Activated CD4-positive, CD25-positive, alpha-beta regulatory T cell treated with anti-CD3 and anti-CD28 coated beads, Interleukin-2, amount 50 U/mL, for 72 hours (primary cell): ENCODE data around the gene YEATS2.

Source experiments
- DNase-seq: peaks from one replicate; pipeline ENCODE4 v3.0.0; 2021

Gene YEATS2

DNA sequence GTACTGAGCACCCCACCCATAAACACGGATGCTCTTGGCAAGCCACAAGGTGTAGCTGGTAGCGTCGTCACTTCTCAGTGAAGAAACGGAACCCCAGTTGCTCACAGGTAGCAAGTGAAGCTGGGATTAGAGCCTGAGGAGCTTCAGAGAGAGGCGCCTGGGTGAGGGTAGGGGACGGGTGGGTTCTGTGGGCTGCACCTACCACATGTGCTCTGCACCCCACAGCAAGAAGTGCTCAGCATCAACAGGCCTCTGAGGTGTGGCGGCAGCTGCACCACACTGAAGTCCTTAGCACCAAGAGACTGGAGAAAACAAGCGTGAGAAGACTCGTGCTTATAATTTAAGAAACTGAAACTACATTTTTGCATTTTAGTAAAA lies 118.0 kb downstream of the YEATS2 start:
- no peak for DNase-seq

DNA sequence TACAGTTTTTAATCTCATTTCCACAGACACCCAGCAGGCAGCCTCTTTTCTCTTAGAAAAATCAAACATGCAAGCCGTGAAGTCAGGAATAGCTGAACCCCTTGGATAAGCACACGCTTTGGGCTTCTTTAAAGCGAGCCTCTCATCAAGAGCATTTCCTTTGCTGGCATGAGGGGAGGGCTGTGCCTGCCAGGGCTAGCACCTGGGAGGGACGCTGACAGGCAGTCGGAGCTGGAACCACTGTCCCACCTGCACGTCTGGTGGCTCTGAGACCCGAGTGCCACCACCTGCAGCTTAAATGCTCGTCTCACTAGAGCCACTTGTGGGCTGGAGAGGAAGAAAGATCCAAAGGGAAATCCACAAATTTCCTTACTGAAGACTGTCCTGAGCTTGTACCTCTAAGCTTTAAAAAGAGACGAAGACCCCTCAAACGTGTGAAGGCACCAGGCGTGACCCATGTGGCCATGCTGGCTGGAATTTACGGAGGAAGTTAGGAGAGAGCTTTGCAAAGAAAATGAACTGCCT lies 118.4 kb downstream of the YEATS2 start:
- DNase-seq, result no peak

DNA sequence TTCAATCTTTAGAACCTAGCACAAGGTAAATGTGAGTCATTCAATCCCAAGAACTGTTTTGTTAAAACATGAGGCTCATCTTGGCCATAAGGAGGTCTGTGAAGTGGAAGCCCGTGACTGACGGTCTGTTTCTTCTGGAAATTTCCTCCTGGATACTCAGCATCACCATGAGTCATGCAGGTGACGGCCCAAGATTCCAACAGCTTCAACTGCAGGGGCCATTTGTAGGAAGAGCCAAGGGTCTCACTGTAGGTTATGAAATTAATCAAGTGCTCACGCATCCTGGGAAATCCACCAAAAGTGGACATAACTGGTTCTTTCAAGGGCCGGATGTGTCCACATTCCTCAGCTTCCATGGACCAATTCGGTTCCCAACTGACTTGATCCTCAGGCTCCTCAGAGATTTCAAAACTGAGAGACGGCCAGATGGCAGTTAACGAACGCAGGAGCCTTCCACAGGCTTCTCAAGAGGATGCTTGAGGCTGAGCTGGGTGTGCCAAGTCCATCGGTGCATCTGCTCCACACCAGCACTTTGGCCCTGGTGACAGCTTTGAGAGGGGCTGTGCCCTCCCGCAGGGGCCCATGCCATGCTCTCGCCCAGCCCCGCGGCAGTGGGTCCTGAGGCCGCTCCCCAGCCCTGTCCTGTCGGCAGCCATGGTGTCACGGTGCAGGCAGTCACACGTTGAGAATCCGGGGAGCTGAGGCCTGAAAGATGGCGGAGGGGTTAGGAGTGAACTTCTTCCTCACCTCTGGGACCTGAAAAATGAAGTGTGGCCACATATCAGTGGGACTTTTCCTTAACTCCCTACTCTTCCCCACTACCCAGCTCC lies 119.3 kb downstream of the YEATS2 start:
- no peak for DNase-seq

DNA sequence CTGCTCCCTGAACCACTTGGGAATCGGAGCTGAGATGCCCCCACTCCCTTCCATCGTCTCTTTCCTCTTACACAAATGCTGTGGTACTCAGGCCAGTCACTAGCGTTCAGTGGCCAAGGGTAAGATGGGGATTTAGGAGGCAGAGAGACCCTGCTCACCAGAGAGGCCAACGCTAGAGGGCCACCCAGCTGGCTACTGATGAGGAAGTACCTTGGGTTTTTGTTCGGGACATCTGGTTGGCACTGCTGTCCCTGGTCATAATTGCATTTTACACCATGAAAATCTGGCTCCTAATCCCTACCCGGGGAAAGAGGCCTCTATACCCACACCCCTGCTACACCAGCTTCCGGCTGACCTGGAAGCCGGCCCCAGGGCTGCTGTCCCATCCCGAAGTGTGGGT lies 120.0 kb downstream of the YEATS2 start:
- DNase-seq, result no peak

DNA sequence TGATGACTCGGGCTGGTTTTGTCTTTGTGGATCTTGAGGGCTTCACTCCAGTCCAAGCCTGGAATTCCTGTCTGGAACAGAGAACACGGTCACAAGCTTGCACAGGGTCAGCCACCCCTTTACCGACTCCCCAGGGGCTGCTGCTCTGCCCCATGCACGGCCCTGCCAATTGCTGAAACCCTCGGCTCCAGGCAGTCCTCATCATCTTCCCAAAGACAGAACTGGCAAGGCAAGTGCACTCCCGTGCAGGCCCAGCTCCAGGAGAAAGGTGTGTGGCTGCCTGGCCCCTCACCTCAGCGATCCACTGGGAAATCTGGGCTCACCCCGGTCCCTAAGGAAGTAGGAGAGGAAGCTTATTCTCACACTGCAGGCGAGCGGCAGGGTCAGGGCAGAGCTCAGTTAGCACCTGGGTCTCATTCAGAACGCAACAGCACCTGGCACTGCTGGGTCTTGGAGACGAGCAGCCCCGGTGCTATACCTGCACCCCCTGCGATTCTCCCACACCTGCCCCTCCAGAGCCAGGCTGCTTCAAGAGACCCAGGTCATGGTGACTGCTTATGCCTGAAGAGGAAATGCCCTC lies 120.5 kb downstream of the YEATS2 start:
- DNase-seq, result no peak

DNA sequence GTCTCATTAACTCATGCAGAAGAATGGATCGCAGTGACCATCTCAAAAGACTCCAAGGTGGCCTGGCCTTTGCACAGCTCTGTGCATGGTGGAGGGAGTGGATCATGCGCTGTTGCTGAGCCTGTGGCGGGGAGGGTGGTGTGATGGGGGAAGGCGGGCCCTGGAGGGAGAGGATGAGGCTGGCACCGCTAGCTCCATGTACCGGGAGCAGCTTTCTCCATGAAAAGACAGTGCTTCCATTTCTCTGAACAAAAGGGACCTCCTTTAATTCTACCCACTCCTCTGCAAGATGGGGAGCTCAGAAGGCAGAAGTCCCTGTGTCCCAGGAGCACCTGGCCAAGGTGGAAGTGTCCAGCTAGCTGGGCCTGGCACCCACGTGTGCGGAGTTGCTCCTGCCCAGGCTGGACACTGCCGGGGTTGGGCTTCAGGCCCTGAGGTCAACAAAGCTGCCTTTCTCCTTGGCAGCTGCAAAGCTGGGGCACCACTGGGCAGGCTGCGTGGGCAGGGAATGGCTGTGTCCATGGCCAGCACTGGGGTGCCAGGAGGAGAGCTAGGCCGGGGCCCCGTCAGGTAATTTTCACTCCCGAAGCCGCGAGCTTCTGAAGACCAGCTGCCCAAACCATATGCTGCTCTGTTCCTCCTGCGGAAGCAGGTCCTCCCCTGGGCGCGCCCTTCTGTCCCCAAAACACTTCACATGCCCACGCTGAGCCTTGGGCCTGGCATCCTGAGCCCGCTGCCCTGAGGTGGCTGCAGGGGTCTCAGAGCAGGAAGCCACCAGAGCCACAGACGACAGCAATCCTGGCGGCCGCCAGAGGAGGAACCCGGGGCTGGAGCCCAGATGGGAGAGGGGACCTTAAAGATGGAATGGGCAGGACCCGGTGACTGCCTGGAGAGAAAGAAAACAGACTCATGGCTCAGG lies 121.4 kb downstream of the YEATS2 start:
- no peak for DNase-seq

DNA sequence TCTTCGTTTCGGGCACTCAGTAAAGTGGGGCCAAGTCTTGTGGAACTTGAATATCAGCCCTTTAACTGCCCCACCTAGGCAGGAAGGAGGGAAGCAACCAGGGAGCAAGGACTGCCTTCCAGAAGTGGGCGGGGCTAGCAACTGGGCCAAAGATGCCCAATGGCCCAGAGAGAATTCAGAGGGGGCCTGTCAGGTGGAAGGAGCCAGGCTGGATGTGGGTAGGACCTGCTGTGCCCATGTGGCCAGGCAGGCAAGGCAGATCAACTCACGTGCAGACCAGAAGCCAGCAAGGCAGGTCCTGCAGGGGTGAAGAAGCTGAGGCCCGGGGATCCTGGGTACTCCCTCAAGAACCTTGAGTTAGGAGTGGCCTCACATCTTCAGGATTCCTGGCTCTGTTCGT lies 122.2 kb downstream of the YEATS2 start:
- no peak for DNase-seq

DNA sequence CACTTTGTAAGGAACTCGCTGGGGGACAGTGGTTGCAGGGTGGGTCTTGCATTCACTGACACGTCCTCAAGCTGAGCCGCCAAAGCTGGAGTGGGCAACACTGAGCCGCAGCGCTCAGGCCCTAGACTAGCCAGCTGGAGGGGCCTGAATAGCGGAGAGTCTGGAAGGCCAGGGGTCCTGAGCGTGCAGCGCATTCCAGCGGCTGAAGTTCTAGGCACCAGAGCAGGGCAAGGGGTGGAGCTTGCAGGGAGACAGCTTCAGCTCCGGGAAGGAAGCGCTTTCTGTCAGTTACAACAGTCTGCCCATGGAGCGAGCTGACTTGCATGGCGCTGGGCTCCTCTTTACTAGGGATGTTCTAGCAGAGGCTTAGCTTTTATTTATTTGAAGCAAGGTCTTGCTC lies 125.0 kb downstream of the YEATS2 start:
- DNase-seq, result no peak

DNA sequence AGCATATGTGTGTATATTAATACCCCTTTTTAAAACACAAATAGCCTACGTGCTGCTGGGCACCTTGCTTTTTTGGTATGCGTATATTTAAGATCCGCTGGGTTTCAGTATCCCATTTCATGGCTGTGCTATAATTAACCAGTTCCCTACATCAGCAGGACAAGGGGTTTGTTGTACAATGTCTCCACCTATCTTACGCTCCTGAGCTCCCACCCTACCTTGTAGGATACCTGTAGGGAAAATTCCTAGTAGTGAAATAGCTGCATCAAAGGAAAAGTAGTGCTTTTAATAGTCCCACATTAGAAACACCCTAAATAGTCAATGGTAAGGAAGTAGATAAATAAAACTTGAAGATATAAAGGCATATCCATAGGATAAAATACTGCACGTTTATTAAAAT lies 126.4 kb downstream of the YEATS2 start:
- no peak for DNase-seq

DNA sequence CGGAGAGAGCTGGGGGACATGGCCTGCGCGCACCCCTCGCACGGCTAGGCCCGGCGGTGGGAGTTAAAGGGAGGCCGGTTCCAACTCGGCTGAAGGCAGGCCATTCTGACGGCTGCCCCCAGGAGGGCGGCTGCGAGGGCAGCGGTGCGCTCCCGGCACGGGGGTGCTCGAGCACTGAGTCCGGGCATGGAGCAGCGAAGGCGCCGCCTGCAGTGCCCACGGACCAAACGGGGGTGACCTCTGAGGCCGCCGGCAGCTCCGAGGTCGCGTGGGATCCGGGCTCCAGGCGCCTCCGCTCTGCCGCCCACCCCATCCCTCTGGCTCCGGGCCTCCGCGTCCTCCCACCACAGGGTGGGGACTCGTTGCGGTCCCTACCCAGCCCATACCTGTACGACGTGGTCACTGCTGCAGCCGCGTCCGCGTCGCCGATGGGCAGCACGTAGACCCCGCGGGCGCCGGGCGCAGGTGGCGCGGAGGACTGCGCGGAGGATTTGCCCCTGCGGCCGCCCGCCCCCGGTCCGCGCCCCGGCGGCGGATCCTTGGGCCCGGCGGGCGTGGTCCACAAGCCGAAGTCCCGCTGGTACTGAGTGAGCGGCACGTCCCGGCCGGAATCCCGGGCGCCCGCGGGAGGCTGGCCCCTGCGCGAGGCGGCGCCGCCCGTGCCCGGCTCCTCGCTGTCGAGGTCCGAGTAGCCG lies 127.3 kb downstream of the YEATS2 start:
- peak; percentile 37 for DNase-seq

DNA sequence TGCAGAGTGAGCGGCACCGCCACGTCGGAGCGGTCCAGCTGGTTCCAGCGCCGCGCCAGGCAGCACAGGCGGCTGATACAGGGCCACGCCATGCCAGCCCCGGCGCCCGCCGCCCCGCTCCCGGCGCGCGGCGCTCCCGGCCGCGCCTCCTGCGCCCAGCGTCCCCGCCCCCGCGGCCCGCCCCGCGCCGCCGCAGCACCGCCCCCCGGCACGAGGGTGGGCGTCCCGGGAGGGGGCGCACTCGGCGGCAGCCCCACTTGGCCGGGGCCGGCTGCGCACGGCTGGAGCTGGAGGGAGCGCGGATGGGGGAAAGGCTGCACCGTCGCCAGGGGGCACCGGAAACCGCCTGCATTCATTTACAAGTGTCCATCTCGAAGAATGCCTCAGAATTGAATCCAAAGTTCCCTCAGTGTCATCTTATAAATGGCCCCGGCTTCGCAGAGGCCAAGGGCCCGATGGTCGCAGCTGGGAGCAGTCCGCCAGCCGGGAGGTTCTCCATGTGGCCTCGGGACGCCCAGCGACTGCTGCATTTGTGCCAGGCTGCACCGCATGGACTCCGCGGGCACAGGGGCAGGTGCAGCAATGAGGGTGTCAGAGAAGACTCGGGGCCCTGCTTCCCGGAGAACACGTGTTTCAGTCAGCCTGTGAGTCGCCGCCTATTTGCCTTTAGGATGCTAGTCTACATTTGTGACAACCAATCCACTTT lies 128.0 kb downstream of the YEATS2 start, which contains the start of gene MAP6D1:
Gene MAP6D1 (minus strand): TSS at position 122 of the 706 bp plus-strand sequence. CDS start 30 bp downstream, at position 92.
- peak; percentile 36 for DNase-seq

DNA sequence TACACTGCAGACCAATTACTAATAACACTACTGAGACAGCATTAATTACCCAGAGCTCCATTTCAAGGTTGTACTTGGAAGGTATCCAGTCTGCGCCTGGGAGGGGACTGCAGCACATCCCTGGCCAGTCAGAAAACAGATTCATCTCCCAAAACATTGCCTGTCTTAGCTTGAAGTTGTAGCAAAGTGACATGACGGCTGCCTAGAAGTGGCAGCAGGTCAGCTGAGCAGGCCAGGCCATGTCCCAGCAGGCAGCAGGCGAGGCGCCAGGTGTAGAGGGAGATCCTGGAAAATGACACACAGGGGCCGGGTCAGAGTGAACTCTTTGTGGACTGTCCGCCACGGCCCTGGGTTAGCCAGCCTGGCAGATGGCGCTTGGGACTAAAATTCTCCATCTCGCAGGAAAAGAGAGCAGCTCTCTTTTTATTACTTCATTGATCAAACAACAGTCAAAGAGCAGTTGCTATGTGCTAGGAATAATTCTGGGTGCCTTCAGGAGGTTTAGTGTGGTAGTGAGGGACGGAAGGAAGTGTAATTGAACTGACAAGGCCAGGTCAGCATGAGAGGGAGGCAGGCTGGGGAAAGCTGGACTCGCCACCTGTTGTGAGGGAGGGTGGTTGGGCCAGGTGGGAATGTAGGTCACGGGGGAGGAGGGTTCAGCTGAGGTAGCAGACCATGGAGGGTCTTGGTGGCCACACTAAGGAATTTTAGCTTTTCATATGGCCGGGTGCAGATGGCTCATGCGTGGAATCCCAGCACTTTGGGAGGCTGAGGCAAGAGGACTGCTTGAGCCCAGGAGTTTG lies 129.1 kb downstream of the YEATS2 start:
- no peak for DNase-seq

DNA sequence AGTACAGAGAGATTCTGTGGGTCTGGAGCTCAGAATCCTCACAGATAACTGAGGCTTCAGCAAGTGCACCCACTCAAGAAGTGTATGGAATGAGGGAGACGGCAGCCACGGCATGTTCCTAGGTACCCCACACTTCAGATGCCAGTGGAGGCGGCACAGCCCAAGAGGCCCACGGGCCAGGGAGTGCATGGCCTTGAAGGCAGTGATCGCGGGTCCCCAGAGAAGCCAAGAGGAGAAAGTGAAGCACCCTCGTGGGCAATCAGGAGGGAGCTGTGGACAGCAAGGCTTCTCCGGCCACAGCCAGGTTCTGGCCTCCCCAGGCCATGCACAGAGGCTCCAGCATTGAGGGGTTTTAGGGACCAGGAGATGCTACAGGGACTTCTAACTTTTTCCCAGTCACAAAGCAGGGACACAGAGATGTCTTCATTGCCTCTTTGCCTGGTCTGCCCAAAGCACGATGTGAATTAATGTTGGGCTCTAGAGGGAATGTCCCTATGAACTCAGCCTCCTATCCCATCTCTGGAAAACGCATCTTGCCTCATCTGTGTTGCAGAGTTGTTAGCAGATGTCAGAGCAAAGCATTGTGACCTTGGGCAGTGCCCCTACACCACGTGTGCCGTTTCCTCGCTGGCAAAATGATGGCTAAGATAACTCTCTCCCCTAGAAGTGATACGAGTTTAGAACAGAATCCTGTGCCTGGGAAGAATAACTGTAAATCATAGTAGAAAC lies 130.4 kb downstream of the YEATS2 start:
- DNase-seq, result no peak

DNA sequence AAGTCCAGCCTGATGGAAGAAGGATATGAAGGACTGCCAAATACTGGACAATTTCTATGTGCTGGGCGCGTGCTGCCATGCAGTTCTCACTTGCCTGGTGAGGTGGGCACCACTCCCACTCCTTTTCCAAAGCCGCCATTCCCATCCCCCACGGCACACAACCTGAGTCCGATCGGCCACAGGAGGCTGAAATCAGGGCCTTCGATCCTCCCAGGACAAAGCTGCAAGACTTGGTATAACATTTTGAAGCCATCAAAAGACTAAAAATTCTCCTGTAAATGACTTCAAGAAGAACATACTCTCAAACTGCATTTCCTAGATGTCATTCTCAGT lies 130.9 kb downstream of the YEATS2 start:
- DNase-seq, result no peak

DNA sequence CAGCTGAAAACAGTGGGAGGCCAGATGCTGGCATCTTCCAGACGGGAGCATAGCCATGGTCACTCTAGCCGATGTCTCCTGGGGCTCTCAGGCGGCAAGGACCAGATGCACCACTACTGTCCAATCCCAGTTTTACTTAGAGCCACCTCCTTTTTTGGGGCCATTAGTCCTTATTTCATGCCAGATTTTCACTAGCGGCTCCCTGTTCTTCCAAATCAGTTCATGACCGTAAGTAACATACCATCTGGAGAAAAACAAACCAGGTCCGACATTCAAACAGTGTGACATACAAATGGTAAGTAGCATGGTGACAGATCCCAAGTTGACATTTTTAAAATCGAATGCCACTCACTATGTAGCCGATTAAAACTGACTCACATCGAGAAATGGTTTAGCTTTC lies 131.9 kb downstream of the YEATS2 start:
- DNase-seq, result no peak

DNA sequence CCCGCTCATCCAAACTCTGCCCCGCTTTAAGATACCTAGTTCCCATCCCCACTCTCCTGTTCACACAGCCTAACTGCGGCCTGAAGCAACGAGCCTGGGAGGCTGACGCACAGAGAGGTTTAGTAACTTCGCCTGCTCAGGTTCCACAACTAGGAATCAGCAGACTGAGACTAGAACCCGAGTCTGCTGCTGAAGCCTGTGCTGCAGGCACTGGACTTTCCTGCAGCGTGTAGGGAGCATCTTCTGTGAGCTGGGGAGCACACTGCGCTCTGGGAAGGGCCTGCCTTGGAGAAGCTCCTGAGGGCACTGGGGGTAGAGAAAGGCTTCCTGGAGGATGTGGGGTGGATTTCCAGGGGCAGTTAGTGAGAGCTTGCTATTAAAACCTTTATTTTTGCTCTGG lies 132.6 kb downstream of the YEATS2 start:
- no peak for DNase-seq

DNA sequence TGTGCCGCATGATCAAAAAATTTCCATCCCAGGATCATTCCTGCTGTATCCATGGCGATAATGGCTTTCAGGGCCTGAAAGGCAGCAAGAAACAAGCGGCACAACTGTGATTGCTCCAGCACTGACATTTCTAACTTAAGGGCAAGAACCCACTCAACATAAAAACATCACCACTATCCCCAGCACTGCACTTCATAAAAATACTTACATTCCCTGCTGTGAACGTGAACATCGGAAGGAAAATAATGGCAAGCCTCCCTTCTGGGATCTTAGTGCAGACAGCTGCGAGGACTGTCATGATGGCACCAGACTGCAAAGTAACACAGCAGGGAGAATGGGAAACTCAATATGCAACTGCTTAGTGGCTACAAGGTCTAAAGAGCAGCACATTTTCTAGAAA lies 135.9 kb downstream of the YEATS2 start:
- DNase-seq, result no peak

DNA sequence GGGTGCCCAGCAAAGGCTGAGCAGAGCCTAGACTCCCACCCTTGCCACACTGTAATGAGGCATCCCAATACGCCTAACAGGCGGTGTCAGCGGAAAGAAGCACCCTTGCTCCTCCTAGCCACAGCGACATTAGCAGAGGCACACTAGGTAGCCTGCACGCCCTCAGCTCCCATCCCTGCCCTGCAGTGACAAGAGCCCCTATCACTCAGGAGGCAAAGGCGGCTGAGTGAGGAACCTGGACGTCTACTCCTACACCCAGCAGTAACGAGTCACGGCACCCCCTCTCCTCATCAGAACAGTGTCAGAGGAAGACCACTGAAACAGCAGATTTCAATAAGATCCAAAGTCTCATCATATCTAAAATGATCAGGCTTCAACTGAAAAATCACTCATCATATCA lies 139.8 kb downstream of the YEATS2 start:
- DNase-seq, result no peak

DNA sequence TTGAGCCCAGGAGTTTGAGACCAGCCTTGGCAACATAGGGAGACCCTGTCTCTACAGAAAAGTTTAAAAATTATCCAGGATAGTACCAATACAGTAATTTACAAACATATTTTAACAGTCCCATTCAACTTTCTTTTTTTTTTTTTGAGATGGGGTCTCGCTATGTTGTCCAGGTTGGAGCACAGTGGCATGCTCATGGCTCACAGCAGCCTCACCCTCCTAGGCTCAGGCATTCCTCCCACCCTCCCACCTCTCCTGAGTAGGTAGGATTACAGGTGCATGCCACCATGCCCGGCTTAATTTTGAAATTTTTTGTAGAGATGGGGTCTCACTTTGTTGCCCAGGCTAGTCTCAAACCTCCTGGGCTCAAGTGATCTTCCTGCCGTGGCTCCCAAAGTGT lies 140.3 kb downstream of the YEATS2 start:
- DNase-seq, result no peak

DNA sequence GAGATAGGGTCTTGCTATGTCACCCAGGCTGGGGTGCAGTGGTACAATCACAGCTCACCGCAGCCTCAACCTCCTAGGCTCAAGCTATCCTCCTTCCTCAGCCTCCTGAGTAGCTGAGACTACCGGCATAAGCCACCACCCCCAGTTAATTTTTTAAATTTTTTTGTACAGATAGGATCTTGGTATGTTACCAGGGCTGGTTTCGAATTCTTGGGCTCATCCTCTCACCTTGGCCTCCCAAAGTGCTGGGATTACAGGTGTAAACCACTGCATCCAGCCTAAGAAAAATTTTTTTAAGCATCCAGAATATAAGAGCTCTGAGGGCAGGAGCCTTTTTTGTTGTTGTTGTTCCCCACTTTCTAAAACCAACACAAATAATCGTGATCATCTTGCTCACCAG lies 142.2 kb downstream of the YEATS2 start:
- DNase-seq, result no peak

DNA sequence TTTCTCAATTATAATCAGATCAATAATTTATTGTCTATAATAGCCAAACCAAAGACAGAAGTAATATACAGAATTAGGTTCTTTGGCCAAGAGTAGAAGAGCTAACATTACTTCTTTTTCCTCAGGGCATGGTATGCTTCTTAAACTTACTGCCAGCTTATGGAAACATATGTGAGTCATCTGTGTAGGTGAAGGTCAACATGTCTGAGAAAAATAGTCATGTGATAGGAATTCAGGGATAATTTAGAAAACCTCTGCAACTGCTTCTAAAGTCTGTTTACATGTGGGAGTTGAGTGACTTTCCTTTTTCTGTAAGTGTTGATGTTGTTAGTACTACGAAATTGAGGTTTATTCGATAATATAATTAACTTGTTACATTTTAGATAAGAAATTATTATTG lies 147.0 kb downstream of the YEATS2 start:
- DNase-seq, result no peak
